Astrocyte (in vitro differentiated cells and primary cell): ENCODE measurements around the gene CD37. TPM values are rescaled to one million over a fixed set of nuclear protein-coding genes. Genes with fewer than 3 reads are reported as not detected.

Experiments used
- DNase-seq: peaks from one replicate; pipeline ENCODE4 v3.0.0-alpha.2; 2010; ENCODE audit warnings: low read depth
- FAIRE-seq: peaks from 2 replicates; lab custom pipeline; 2011; peaks lifted over from hg19 to GRCh38; lab: Jason Lieb, UNC
- H2AFZ ChIP-seq: 2 replicates; pipeline ENCODE4 v1.6.0; 2012; ENCODE audit warnings: low read depth, low read length, inconsistent platforms
- H3K27ac ChIP-seq: 2 replicates; pipeline ENCODE4 v1.5.1; 2011; ENCODE audit warnings: low read depth, low read length, inconsistent platforms
- H3K27me3 ChIP-seq: 2 replicates; pipeline ENCODE4 v1.6.0; 2011; ENCODE audit warnings: low read length, inconsistent platforms; ENCODE audit not compliant: insufficient read depth
- H3K36me3 ChIP-seq: 2 replicates; pipeline ENCODE4 v1.5.1; 2011; ENCODE audit warnings: low read length, inconsistent platforms; ENCODE audit not compliant: insufficient read depth
- H3K4me1 ChIP-seq: 2 replicates; pipeline ENCODE4 v1.5.1; 2011; ENCODE audit warnings: low read length, inconsistent platforms; ENCODE audit not compliant: insufficient read depth
- H3K4me2 ChIP-seq: 2 replicates; pipeline ENCODE4 v1.6.0; 2012; ENCODE audit warnings: low read length, inconsistent platforms
- H3K4me3 ChIP-seq: 2 replicates; pipeline ENCODE4 v1.5.1; 2011; ENCODE audit warnings: low read depth, mild to moderate bottlenecking, low read length, inconsistent platforms; ENCODE audit not compliant: insufficient read depth
- H3K79me2 ChIP-seq: 2 replicates; pipeline ENCODE4 v1.6.0; 2012; ENCODE audit warnings: mild to moderate bottlenecking, low read length, inconsistent platforms; ENCODE audit not compliant: insufficient read depth
- H3K9ac ChIP-seq: 2 replicates; pipeline ENCODE4 v1.6.0; 2012; ENCODE audit warnings: mild to moderate bottlenecking, low read length, inconsistent platforms
- H3K9me3 ChIP-seq: 2 replicates; pipeline ENCODE4 v1.5.1; 2012; ENCODE audit warnings: low read depth, mild to moderate bottlenecking, low read length, inconsistent platforms; ENCODE audit not compliant: insufficient read depth
- H4K20me1 ChIP-seq: 2 replicates; pipeline ENCODE4 v1.6.0; 2012; ENCODE audit warnings: low read length, inconsistent platforms; ENCODE audit not compliant: insufficient read depth
- H3K27ac Mint-ChIP-seq: one replicate; pipeline ENCODE4 v1.8.0; 2021; ENCODE audit warnings: mild to moderate bottlenecking, mixed read lengths; ENCODE audit not compliant: unreplicated experiment
- H3K27me3 Mint-ChIP-seq: one replicate; pipeline ENCODE4 v1.8.0; 2021; ENCODE audit warnings: low read depth, mixed read lengths; ENCODE audit not compliant: unreplicated experiment
- H3K36me3 Mint-ChIP-seq: one replicate; pipeline ENCODE4 v1.8.0; 2021; ENCODE audit warnings: low read depth, mixed read lengths; ENCODE audit not compliant: unreplicated experiment
- H3K4me1 Mint-ChIP-seq: one replicate; pipeline ENCODE4 v1.8.0; 2021; ENCODE audit warnings: low read depth, mixed read lengths; ENCODE audit not compliant: unreplicated experiment
- H3K4me3 Mint-ChIP-seq: one replicate; pipeline ENCODE4 v1.8.0; 2021; ENCODE audit warnings: mild to moderate bottlenecking, moderate library complexity, mixed read lengths; ENCODE audit not compliant: unreplicated experiment
- H3K9me3 Mint-ChIP-seq: one replicate; pipeline ENCODE4 v1.8.0; 2021; ENCODE audit warnings: mild to moderate bottlenecking, mixed read lengths; ENCODE audit not compliant: unreplicated experiment
- CTCF ChIP-seq: IDR thresholded peaks from 2 replicates; pipeline ENCODE4 v1.5.1; 2011; ENCODE audit warnings: low read depth, mild to moderate bottlenecking, inconsistent platforms, low read length, moderate library complexity; ENCODE audit not compliant: insufficient read depth
- EZH2 ChIP-seq: IDR thresholded peaks from 2 replicates; pipeline ENCODE4 v1.6.1; 2012; ENCODE audit warnings: mild to moderate bottlenecking, low read length, inconsistent platforms; ENCODE audit not compliant: insufficient read depth
- total RNA-seq: library from RNA; stranded (reverse); gene quantifications from 2 replicates; pipeline ENCODE4 v1.2.1, GENCODE V29; 2021

Gene CD37
- total RNA-seq, 1 donor from 2014 or later = 0.20 TPM

DNA sequence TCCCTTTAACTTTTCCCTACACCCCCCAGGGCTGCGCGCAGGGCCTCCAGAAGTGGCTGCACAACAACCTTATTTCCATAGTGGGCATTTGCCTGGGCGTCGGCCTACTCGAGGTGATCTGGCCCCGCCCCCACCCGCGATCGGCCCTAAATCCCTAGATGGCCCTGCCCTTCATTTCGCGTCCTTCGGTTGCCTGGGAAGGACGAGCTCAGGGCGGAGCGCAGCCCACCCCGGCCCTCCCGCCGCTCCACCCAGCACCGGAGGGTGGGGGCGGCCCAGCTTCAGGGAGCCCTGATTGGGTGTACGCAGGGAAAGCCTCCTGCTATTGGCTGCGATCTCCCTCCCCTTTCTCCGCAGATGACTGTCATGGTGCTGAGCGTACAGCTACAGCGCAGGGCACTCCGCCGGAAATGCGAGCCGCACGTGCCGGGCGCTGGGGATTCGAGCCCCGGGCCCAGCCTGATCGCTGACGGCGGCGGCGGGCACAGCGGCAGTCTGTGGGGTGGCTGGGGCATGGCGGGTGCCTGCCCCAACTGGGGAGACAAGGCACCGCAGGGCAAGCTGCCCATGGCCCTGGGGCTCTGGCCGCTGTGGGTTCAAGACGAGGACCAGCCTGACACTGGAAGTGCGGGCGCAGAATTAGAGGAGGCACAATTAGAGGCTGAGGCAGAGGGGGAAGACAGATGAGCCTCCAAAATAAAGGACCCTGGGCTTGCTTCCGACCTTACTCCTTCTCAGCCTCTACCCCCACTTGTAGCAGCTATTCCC is 4.3 kb downstream of the CD37 start:
- FAIRE-seq (no peak), DNase-seq (peak; percentile 84)
- Mint-ChIP-seq H3K9me3 (peaks cover 3% of the 10 kb centered on the region), H3K27ac (no peak overlapping the region), H3K36me3 (peaks cover 31% of the 10 kb centered on the region), H3K4me3 (no peak overlapping the region), H3K4me1 (peaks cover 4% of the 10 kb centered on the region), H3K27me3 (peaks cover 5% of the 10 kb centered on the region)
- Histone ChIP-seq H3K9ac (no peak overlapping the region), H3K79me2 (no peaks in the 10 kb centered on the region), H3K27me3 (no peaks in the 10 kb centered on the region), H3K4me3 (no peak overlapping the region), H3K9me3 (no peaks in the 10 kb centered on the region), H3K4me2 (peak overlapping the region; percentile 75), H3K36me3 (peaks cover 14% of the 10 kb centered on the region), H3K27ac (no peak overlapping the region), H4K20me1 (peaks cover 53% of the 10 kb centered on the region), H2AFZ (peak overlapping the region; percentile 34), H3K4me1 (peaks cover 6% of the 10 kb centered on the region)
- TF ChIP-seq EZH2 = peak; percentile 31
- TF ChIP-seq CTCF = no peak

DNA sequence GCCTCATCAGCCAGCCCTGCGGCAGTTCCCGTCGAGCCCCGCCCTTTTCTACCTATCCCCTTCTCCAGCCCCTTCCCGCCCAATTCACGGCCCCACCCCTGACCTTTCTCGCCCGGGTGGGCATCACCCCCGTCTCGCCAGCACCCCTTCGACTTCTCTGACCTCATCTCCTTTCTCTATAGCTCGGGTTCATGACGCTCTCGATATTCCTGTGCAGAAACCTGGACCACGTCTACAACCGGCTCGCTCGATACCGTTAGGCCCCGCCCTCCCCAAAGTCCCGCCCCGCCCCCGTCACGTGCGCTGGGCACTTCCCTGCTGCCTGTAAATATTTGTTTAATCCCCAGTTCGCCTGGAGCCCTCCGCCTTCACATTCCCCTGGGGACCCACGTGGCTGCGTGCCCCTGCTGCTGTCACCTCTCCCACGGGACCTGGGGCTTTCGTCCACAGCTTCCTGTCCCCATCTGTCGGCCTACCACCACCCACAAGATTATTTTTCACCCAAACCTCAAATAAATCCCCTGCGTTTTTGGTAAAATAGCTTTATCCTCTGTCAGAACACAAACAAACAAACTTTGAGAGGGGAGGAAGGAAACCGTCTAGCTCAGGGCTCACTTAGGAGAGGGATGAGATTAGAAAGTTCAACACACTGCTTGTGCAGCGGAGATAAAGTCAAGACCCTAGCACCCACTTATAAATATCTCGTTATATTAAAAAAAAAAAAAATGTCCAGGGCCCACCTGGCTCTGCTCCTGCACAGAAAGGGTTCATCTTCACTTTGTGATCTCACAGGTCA is 5.1 kb downstream of the CD37 start:
- peaks cover 5% of the 10 kb centered on the region for H3K27me3 Mint-ChIP-seq
- no peak overlapping the region for H3K27ac ChIP-seq
- no peak for TF ChIP-seq EZH2
- TF ChIP-seq CTCF = no peak
- no peak overlapping the region for H3K4me3 ChIP-seq
- H3K4me2 ChIP-seq = peak overlapping the region; percentile 75
- no peaks in the 10 kb centered on the region for H3K9me3 ChIP-seq
- no peaks in the 10 kb centered on the region for H3K27me3 ChIP-seq
- no peak overlapping the region for H3K27ac Mint-ChIP-seq
- H3K4me1 ChIP-seq = peaks cover 6% of the 10 kb centered on the region
- DNase-seq = no peak
- H4K20me1 ChIP-seq = peaks cover 60% of the 10 kb centered on the region
- peaks cover 3% of the 10 kb centered on the region for H3K9me3 Mint-ChIP-seq
- H2AFZ ChIP-seq = no peak overlapping the region
- H3K9ac ChIP-seq = no peak overlapping the region
- H3K36me3 Mint-ChIP-seq = peaks cover 35% of the 10 kb centered on the region
- H3K79me2 ChIP-seq = no peaks in the 10 kb centered on the region
- no peak for FAIRE-seq
- peaks cover 4% of the 10 kb centered on the region for H3K4me1 Mint-ChIP-seq
- H3K4me3 Mint-ChIP-seq = no peak overlapping the region
- H3K36me3 ChIP-seq = peaks cover 21% of the 10 kb centered on the region
